ENCODE measurements around the gene SEPTIN1. TPM values are rescaled to one million over a fixed set of nuclear protein-coding genes. Genes with fewer than 3 reads are reported as not detected.

The SEPTIN1 gene
- total and polyA plus RNA-seq, 2 of the 13 experiments (the other 11 are each of a cell fraction or from before 2014, with no cell fraction given), result 0.18 to 0.67 TPM

- TF ChIP-seq ZNF3 (CRISPR knock-in tag; IDR thresholded peaks at IDR 0.05) (peak; percentile 85; the same call in 1 of the 2 replicates), E2F2 (CRISPR knock-in tag; IDR thresholded peaks at IDR 0.05; ENCODE audit: borderline replicate concordance) (no peak), SP2 (CRISPR knock-in tag; IDR thresholded peaks at IDR 0.05) (no peak), MTF1 (CRISPR knock-in tag; IDR thresholded peaks at IDR 0.05) (no peak), U2AF2 (IDR thresholded peaks at IDR 0.05; ENCODE audit: low read depth, low read length) (no peak), HNRNPH1 (optimal IDR thresholded peaks at IDR 0.05; ENCODE audit: low read depth, low read length) (no peak), RBFOX2 (IDR thresholded peaks at IDR 0.05; ENCODE audit: low read depth, low read length) (no peak), SRSF4 (IDR thresholded peaks at IDR 0.05; ENCODE audit: low read depth, low read length, poor library complexity, severe bottlenecking) (no peak), HIVEP1 (CRISPR knock-in tag; IDR thresholded peaks at IDR 0.05) (no peak), SCMH1 (CRISPR knock-in tag; IDR thresholded peaks at IDR 0.05; ENCODE audit: borderline replicate concordance) (no peak), PAX8 (CRISPR knock-in tag; IDR thresholded peaks at IDR 0.05; ENCODE audit: borderline replicate concordance) (no peak), FOSL2 (CRISPR knock-in tag; IDR thresholded peaks at IDR 0.05) (peak; percentile 46), ZMAT3 (CRISPR knock-in tag; conservative IDR thresholded peaks at IDR 0.05) (peak; percentile 54), ZNF281 (CRISPR knock-in tag; IDR thresholded peaks at IDR 0.05; ENCODE audit: borderline replicate concordance) (no peak; the same call in 1 of the 2 replicates), SMAD3 (CRISPR knock-in tag; IDR thresholded peaks at IDR 0.05) (peak; percentile 75), BCLAF1 (IDR thresholded peaks at IDR 0.05) (no peak), ATAD3A (CRISPR knock-in tag; IDR thresholded peaks at IDR 0.05) (0 out of 2 replicates have a peak, but pooled peaks have one; percentile 77), TEAD2 (CRISPR knock-in tag; IDR thresholded peaks at IDR 0.05) (no peak), HOXA9 (CRISPR knock-in tag; IDR thresholded peaks at IDR 0.05; ENCODE audit: borderline replicate concordance) (no peak), ZNF460 (CRISPR knock-in tag; IDR thresholded peaks at IDR 0.05; ENCODE audit: borderline replicate concordance) (peak; percentile 44; the same call in 1 of the 2 replicates), FUBP1 (CRISPR knock-in tag; IDR thresholded peaks at IDR 0.05; ENCODE audit: borderline replicate concordance) (no peak), PRMT3 (CRISPR knock-in tag; IDR thresholded peaks at IDR 0.05; ENCODE audit: borderline replicate concordance, low read depth) (no peak)
Observed at GRCh38 chr16:30401768-30402425, 19.5 kb upstream of the SEPTIN1 start (continued).
